Trophoblast cell (in vitro differentiated cells and primary cell): ENCODE measurements around the gene HES1.

ENCODE experiments used
- DNase-seq, 2 donors: peaks; one replicate each; pipeline ENCODE4 v3.0.0-alpha.2; 2016
- H2AFZ ChIP-seq: 2 replicates; pipeline ENCODE4 v1.6.1; 2013; ENCODE audit warnings: low read length, moderate library complexity, mild to moderate bottlenecking; ENCODE audit not compliant: insufficient read depth, poor library complexity
- H2AK5ac ChIP-seq: 2 replicates; pipeline ENCODE4 v1.6.1; 2013; ENCODE audit warnings: mild to moderate bottlenecking, low read length
- H2BK120ac ChIP-seq: 2 replicates; pipeline ENCODE4 v1.6.1; 2013; ENCODE audit warnings: low read length, mild to moderate bottlenecking, moderate library complexity; ENCODE audit not compliant: insufficient read depth, poor library complexity
- H2BK12ac ChIP-seq: 2 replicates; pipeline ENCODE4 v1.6.1; 2013; ENCODE audit warnings: mild to moderate bottlenecking, low read length, moderate library complexity
- H2BK5ac ChIP-seq: 2 replicates; pipeline ENCODE4 v1.6.1; 2013; ENCODE audit warnings: low read length, low read depth, moderate library complexity, mild to moderate bottlenecking; ENCODE audit not compliant: poor library complexity
- H3K14ac ChIP-seq: 2 replicates; pipeline ENCODE4 v1.6.1; 2013; ENCODE audit warnings: mild to moderate bottlenecking, low read length
- H3K18ac ChIP-seq: 2 replicates; pipeline ENCODE4 v1.6.1; 2013; ENCODE audit warnings: mild to moderate bottlenecking, low read length
- H3K23ac ChIP-seq: 2 replicates; pipeline ENCODE4 v1.6.1; 2013; ENCODE audit warnings: low read length
- H3K27ac ChIP-seq: 2 replicates; pipeline ENCODE4 v1.5.1; 2013; ENCODE audit warnings: low read depth, mild to moderate bottlenecking, inconsistent platforms, low read length, moderate library complexity
- H3K27me3 ChIP-seq: 2 replicates; pipeline ENCODE4 v1.6.1; 2013; ENCODE audit warnings: inconsistent platforms, mild to moderate bottlenecking, low read length, moderate library complexity; ENCODE audit not compliant: insufficient read depth
- H3K36me3 ChIP-seq, 2 experiments: 1 replicate in 1 of 2; 2 replicates in 1 of 2; pipeline ENCODE4 v1.6.1; 2013; ENCODE audit warnings: low read length in 2 of 2, mild to moderate bottlenecking in 2 of 2, moderate library complexity in 1 of 2; ENCODE audit not compliant: insufficient read depth in 2 of 2, control insufficient read depth in 1 of 2
- H3K4ac ChIP-seq: 2 replicates; pipeline ENCODE4 v1.6.1; 2013; ENCODE audit warnings: low read depth, mild to moderate bottlenecking, low read length, moderate library complexity
- H3K4me1 ChIP-seq, 2 experiments: 1 replicate in 1 of 2; 2 replicates in 1 of 2; pipeline ENCODE4 v1.6.1; 2013; ENCODE audit warnings: low read length in 2 of 2, mild to moderate bottlenecking in 2 of 2, moderate library complexity in 1 of 2; ENCODE audit not compliant: insufficient read depth in 2 of 2, control insufficient read depth in 1 of 2
- H3K4me2 ChIP-seq: 2 replicates; pipeline ENCODE4 v1.6.1; 2013; ENCODE audit warnings: inconsistent platforms, mild to moderate bottlenecking, low read length, moderate library complexity
- H3K4me3 ChIP-seq: 2 replicates; pipeline ENCODE4 v1.5.1; 2013; ENCODE audit warnings: mild to moderate bottlenecking, low read depth, low read length, inconsistent platforms
- H3K79me1 ChIP-seq: one replicate; pipeline ENCODE4 v1.6.1; 2013; ENCODE audit warnings: low read length
- H3K79me2 ChIP-seq: 2 replicates; pipeline ENCODE4 v1.6.1; 2013; ENCODE audit warnings: low read length, mild to moderate bottlenecking; ENCODE audit not compliant: control insufficient read depth, insufficient read depth, poor library complexity
- H3K9ac ChIP-seq: 2 replicates; pipeline ENCODE4 v1.6.1; 2013; ENCODE audit warnings: mild to moderate bottlenecking, low read length
- H3K9me3 ChIP-seq: 2 replicates; pipeline ENCODE4 v1.6.1; 2013; ENCODE audit warnings: low read depth, mild to moderate bottlenecking, control low read depth, inconsistent platforms, low read length; ENCODE audit not compliant: insufficient read depth
- H4K12ac ChIP-seq: 2 replicates; pipeline ENCODE4 v1.6.1; 2013; ENCODE audit warnings: low read depth, mild to moderate bottlenecking, low read length, moderate library complexity
- H4K8ac ChIP-seq: 2 replicates; pipeline ENCODE4 v1.6.1; 2013; ENCODE audit warnings: low read depth, mild to moderate bottlenecking, low read length, moderate library complexity
- H4K91ac ChIP-seq: one replicate; pipeline ENCODE4 v1.6.1; 2013; ENCODE audit warnings: low read depth, mild to moderate bottlenecking, low read length, moderate library complexity
- WGBS: extraction: QIAGEN DNeasy Blood & Tissue Kit; methylation state at CpG from one replicate; pipeline ENCODE4 v1.1.7; 2013; ENCODE audit warnings: missing lambda C conversion rate; ENCODE audit not compliant: insufficient read length, insufficient coverage; ENCODE audit errors: extremely low coverage; 5-methylcytosine and 5-hydroxymethylcytosine counted together

The HES1 gene

DNA sequence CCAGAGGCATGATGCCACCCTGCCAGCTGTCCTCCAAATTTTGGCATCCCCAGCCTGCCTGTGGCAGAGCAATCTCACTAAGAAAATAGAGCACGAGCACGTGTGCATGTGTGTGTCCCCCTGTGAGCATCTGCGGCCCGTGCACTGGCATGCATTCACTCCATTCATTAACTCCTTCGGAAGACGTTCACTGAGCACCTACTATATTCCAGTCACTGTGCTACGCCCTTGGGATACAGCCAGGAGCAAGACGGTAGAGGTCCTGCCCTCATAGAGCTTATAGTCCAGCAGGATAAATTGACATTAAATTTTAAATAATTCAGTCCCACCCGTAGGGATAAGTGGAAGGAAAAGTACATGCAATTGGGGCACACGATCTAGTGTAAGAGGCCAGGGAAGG is 40.0 kb upstream of the HES1 start:
- no peak overlapping the region for H3K4ac ChIP-seq
- no peak overlapping the region for H3K9ac ChIP-seq
- peaks cover 2% of the 10 kb centered on the region for H3K79me1 ChIP-seq
- H4K91ac ChIP-seq, result no peak overlapping the region
- no peaks in the 10 kb centered on the region for H3K9me3 ChIP-seq
- H3K23ac ChIP-seq, result no peak overlapping the region
- H4K8ac ChIP-seq, result no peak overlapping the region
- H2BK120ac ChIP-seq, result no peak overlapping the region
- H3K4me3 ChIP-seq, result no peak overlapping the region
- WGBS, result no CpG with 5 or more reads among the region's 10 CpGs
- H3K36me3 ChIP-seq, result no peaks in the 10 kb centered on the region
- no peaks in the 10 kb centered on the region for H3K27me3 ChIP-seq
- H3K4me1 ChIP-seq, result peaks cover 8 to 10% of the 10 kb centered on the region in 2 experiments
- H3K79me2 ChIP-seq, result no peaks in the 10 kb centered on the region
- no peak for DNase-seq
- no peak overlapping the region for H3K4me2 ChIP-seq
- H3K14ac ChIP-seq, result no peak overlapping the region
- no peak overlapping the region for H4K12ac ChIP-seq
- H2AFZ ChIP-seq, result no peak overlapping the region
- no peak overlapping the region for H3K18ac ChIP-seq
- H3K27ac ChIP-seq, result no peak overlapping the region
- H2AK5ac ChIP-seq, result no peak overlapping the region
- no peak overlapping the region for H2BK12ac ChIP-seq
- H2BK5ac ChIP-seq, result no peak overlapping the region

DNA sequence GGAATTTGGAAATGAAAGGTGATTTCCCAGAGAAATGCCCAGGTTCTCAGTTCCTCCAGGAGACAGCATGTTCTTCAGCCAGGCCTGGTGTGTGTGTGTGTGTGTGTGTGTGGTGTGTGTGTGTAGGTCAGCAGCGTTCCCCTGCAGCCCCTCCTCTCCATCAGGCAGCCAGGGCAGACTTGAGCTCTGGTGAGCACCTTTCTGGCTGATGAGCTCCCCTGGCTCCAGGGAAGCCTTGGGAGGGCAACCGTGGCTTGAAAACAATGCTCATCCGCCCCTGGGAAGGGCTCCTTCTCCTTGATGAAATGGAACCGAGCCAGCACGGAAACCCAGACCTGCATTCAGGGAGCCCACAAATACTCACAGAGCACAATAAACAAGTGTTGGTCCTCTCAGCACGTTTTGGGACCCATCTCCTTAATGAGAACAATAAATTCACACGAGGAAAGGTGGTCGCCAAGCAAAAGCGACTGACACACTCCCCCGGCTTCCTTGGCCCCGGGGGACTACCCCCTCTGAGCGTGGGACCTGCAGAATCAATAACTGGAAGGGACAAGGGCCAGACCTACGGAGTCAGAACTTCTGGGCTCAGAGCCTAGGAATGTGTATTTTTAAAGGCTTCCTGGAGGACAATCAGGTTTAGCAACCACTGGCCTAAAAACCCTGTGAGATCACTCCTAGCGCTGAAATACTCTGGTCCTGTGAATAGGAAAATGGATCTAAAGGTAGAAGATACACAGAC is 38.6 kb upstream of the HES1 start:
- Histone ChIP-seq H2BK120ac (no peak overlapping the region), H3K9ac (no peak overlapping the region), H3K4me3 (no peak overlapping the region), H2BK12ac (peak overlapping the region; percentile 15), H3K27ac (no peak overlapping the region), H3K4me1 (peaks cover 2 to 10% of the 10 kb centered on the region in 2 experiments), H2BK5ac (no peak overlapping the region), H3K23ac (no peak overlapping the region), H3K18ac (no peak overlapping the region), H3K79me2 (no peaks in the 10 kb centered on the region), H3K4me2 (no peak overlapping the region), H3K9me3 (peaks cover 4% of the 10 kb centered on the region), H4K12ac (no peak overlapping the region), H2AFZ (no peak overlapping the region), H4K8ac (no peak overlapping the region), H2AK5ac (no peak overlapping the region), H3K4ac (no peak overlapping the region), H3K79me1 (peaks cover 2% of the 10 kb centered on the region), H3K27me3 (no peaks in the 10 kb centered on the region), H3K36me3 (no peaks in the 10 kb centered on the region), H3K14ac (no peak overlapping the region), H4K91ac (no peak overlapping the region)
- no peak for DNase-seq
- no CpG with 5 or more reads among the region's 14 CpGs for WGBS

DNA sequence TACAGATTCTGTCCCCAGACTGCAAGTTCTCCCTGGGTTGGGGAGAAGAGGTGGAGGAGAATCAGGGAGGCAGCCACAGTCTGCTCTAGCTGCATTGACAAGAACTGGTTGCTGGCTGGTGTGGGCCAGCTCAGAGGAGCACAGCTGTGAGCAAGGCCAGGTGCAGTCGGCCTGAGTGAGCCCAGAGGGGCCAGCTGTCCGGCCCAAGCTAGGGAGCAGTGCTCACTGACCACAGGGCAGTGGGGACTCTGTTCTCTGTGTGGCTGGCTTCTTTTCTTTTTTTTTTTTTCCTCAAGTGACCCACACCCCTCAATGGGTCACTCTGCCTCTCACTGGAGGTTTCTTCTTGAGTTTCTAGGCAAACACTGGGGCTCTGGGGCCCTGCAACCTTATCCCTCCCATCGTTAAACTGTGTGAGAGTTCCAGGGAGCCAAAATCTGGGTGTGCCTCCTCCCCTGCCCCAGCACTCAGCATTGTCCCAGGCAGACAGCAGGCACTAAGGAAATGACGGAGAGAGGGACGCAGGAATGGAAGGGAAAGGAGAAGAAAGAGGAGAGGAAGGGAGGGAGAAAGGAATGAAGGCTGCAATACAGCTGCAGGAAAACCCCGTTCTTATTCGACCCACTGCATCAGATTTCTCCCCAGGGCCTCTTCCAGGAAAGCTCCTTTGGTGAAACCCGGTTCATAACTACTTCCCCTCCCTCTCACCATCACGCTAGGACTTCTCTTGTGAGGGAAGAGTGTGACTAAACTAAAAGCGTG is 37.7 kb upstream of the HES1 start:
- Histone ChIP-seq H2AK5ac (no peak overlapping the region), H3K4ac (no peak overlapping the region), H3K27ac (no peak overlapping the region), H4K8ac (no peak overlapping the region), H3K79me1 (peaks cover 2% of the 10 kb centered on the region), H2BK12ac (no peak overlapping the region), H2AFZ (no peak overlapping the region), H3K14ac (no peak overlapping the region), H3K4me3 (no peak overlapping the region), H3K9ac (no peak overlapping the region), H3K9me3 (peaks cover 4% of the 10 kb centered on the region), H2BK120ac (no peak overlapping the region), H4K91ac (no peak overlapping the region), H3K18ac (no peak overlapping the region), H3K4me2 (no peak overlapping the region), H4K12ac (no peak overlapping the region), H3K23ac (no peak overlapping the region), H3K79me2 (no peaks in the 10 kb centered on the region), H3K27me3 (no peaks in the 10 kb centered on the region), H3K4me1 (peaks cover 2 to 10% of the 10 kb centered on the region in 2 experiments), H2BK5ac (no peak overlapping the region), H3K36me3 (no peaks in the 10 kb centered on the region)
- DNase-seq, result peak in 1 of 2 donors; percentile 9
- WGBS, result no CpG with 5 or more reads among the region's 10 CpGs

DNA sequence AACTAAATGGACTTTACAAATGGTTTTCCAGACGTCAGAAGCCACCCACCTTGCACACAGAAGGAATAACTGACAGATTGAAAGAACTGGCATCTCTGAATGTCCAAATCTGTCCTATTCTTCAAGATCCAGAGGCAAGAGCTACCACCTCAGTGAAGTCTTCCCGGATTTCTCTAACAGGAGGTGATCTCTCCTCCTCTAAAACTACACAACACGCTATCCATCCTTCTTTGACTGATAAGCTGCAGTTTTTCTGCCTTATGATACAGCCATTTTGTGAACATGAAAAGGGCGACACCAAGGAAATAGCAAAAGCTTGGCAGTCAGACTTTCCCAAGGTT is 37.1 kb upstream of the HES1 start:
- Histone ChIP-seq H2BK5ac (no peak overlapping the region), H2BK120ac (no peak overlapping the region), H3K36me3 (no peaks in the 10 kb centered on the region), H2BK12ac (no peak overlapping the region), H3K23ac (no peak overlapping the region), H3K4ac (no peak overlapping the region), H4K8ac (no peak overlapping the region), H3K18ac (no peak overlapping the region), H4K91ac (no peak overlapping the region), H3K14ac (no peak overlapping the region), H3K27ac (no peak overlapping the region), H3K27me3 (no peaks in the 10 kb centered on the region), H3K9ac (no peak overlapping the region), H3K4me2 (no peak overlapping the region), H3K79me2 (no peaks in the 10 kb centered on the region), H3K9me3 (peaks cover 4% of the 10 kb centered on the region), H2AK5ac (no peak overlapping the region), H3K4me1 (peaks cover 2 to 10% of the 10 kb centered on the region in 2 experiments), H4K12ac (no peak overlapping the region), H3K79me1 (peaks cover under 1% of the 10 kb centered on the region), H2AFZ (no peak overlapping the region), H3K4me3 (no peak overlapping the region)
- WGBS, result no CpG with 5 or more reads among the region's 4 CpGs
- DNase-seq, result no peak
